ENCODE measurements around the gene TNFRSF14. TPM values are rescaled to one million over a fixed set of nuclear protein-coding genes. Genes with fewer than 3 reads are reported as not detected.
A peak's percentile ranks its signal among the peaks of the same experiment; 100 is the strongest.

Gene TNFRSF14
- total RNA-seq, 3 donors from 2014 or later (not counting 1 experiment from before 2014, with no cell fraction given), result 228 to 266 (median 262) TPM

GRCh38 chr1:2595812-2596529 lies 39.8 kb downstream of the TNFRSF14 start:
- intact Hi-C loops (cut with micrococcal nuclease), result no loop called here
- no peaks in the 10 kb centered on the region for H3K36me3 Mint-ChIP-seq

DNA sequence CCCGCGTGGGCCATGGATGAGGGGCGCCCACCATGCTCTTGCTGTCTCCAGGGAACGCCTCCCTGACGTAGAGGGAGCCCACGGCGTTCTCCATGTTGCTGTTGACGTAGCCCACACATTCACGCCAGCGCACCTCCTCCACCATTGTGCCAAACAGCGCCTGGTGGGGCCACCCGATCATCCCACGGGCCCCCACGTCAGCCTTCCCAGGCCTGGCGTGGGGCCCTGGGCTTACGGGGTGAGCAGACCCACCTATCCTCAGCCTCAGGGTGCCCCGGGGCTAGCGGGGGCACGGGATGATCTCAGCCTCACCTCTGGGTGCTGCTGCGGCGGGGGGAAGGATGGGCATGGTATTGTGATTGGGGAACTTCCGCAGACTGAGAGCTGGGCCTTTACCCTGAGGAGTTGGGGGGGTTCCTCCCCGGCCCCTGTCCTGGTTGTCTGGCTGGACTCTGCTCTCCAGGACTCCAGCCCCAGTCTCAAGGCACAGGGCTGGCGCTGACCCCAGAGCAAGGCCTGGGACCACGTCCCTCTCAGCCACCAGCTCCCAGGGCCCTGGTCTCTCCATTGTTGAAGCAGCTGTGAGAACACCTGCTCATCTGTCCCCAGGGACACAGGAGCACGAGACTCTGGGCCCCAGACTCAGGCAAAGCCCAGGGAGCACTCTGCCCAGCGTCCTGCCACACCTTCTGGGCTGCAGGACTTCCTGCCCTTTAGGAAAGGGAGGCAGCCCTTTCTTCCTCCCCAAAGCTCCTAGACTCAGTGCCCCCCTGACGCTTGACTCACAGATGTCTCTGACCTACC lies 40.6 kb downstream of the TNFRSF14 start:
- no peaks in the 10 kb centered on the region for H3K36me3 Mint-ChIP-seq
- no peak overlapping the region for H3K4me3 Mint-ChIP-seq
- H3K36me3 ChIP-seq (ENCODE audit: control insufficient read depth, insufficient read depth, low read length), result no peaks in the 10 kb centered on the region
- no peak overlapping the region for H3K4me3 ChIP-seq (ENCODE audit: low read length)
- no peak overlapping the region for H3K27ac ChIP-seq (ENCODE audit: low read length)
- no peaks in the 10 kb centered on the region for H3K27me3 ChIP-seq (ENCODE audit: control insufficient read depth, insufficient read depth, low read length)
- ATAC-seq (no peak), DNase-seq (no peak)
- H3K9me3 Mint-ChIP-seq, result no peaks in the 10 kb centered on the region
- H3K27me3 Mint-ChIP-seq (ENCODE audit: low read depth in 2 of 2), result peaks cover 8 to 9% of the 10 kb centered on the region in 2 donors
- H3K4me1 Mint-ChIP-seq, result peaks cover 0 to 13% of the 10 kb centered on the region in 2 donors
- no peaks in the 10 kb centered on the region for H3K9me3 ChIP-seq (ENCODE audit: control insufficient read depth, insufficient read depth, low read length)
- peaks cover 11% of the 10 kb centered on the region for H3K4me1 ChIP-seq (ENCODE audit: control insufficient read depth, insufficient read depth, low read length)
- H3K27ac Mint-ChIP-seq, result no peak overlapping the region
- intact Hi-C loops (cut with micrococcal nuclease), result no loop called here
- TF ChIP-seq CTCF (IDR thresholded peaks at IDR 0.05), result no peak
- WGBS (ENCODE audit: insufficient coverage), result 86% methylated on average over 25 of the region's 28 CpGs

More at GRCh38 chr1:2595812-2596529, 39.8 kb downstream of the TNFRSF14 start:
- no peak for ATAC-seq
- H3K27ac ChIP-seq (ENCODE audit: low read length), result no peak overlapping the region
- no peaks in the 10 kb centered on the region for H3K9me3 ChIP-seq (ENCODE audit: control insufficient read depth, insufficient read depth, low read length)
- H3K27me3 ChIP-seq (ENCODE audit: control insufficient read depth, insufficient read depth, low read length), result no peaks in the 10 kb centered on the region
- no peaks in the 10 kb centered on the region for H3K36me3 ChIP-seq (ENCODE audit: control insufficient read depth, insufficient read depth, low read length)
- Mint-ChIP-seq H3K4me1 (peaks cover 0 to 13% of the 10 kb centered on the region in 2 donors), H3K27me3 (ENCODE audit: low read depth in 2 of 2) (peaks cover 4 to 8% of the 10 kb centered on the region in 2 donors), H3K27ac (no peak overlapping the region), H3K9me3 (no peaks in the 10 kb centered on the region), H3K4me3 (no peak overlapping the region)
- H3K4me1 ChIP-seq (ENCODE audit: control insufficient read depth, insufficient read depth, low read length), result peaks cover 11% of the 10 kb centered on the region
- DNase-seq, result no peak
- no peak for TF ChIP-seq CTCF (IDR thresholded peaks at IDR 0.05)
- H3K4me3 ChIP-seq (ENCODE audit: low read length), result no peak overlapping the region
- WGBS (ENCODE audit: insufficient coverage), result 89% methylated on average over 31 of the region's 31 CpGs

DNA sequence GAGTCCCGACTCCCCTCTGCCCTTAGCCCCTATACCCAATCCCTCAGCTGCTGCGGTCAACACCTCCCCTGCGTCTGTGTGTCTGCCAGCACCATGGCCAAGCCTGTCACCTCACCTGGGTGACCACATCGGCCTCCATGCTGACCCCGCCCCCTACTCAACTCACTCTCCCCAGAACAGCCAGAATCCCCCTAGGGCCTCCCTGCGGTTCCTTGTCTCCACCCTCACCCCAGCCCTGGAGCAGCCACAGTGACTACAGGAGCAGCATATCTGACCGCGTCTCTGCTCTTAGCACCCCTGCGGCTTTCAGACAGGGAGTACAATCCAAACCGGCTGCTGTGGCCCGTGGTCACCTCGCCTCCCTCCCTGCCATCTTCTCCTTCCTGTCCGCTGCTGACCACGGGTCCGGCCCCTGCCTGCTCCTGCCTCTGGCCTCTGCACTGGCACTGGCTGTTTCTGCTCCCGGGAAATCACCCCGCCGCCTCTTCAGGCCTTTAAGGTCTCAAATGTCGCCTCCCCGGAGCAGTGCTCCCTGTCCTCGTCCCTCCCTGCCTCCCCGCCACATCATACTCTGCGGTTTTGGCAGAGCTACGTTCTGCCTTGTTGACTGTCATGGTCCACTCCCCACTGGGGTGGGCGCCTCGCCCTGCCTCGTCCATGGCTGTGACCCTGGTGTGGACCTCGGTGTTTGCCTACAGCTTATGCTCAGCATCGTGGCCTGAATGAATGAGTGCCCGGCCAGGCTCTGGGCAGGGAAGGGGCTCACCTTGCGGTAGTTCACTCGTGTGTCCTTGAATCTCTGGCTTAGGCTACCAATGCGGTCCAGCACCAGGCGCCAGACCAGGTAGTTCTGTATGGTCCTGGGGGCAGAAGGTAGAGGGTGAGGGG lies 41.5 kb downstream of the TNFRSF14 start:
- no peak overlapping the region for H3K4me3 ChIP-seq (ENCODE audit: low read length)
- H3K36me3 Mint-ChIP-seq, result no peaks in the 10 kb centered on the region
- ATAC-seq (peak in 2 of 3 donors; percentile 36 to 71), DNase-seq (no peak)
- WGBS (ENCODE audit: insufficient coverage), result 70% methylated on average over 34 of the region's 34 CpGs
- peaks cover 0 to 12% of the 10 kb centered on the region in 2 donors for H3K4me1 Mint-ChIP-seq
- H3K9me3 ChIP-seq (ENCODE audit: control insufficient read depth, insufficient read depth, low read length), result no peaks in the 10 kb centered on the region
- H3K36me3 ChIP-seq (ENCODE audit: control insufficient read depth, insufficient read depth, low read length), result no peaks in the 10 kb centered on the region
- no peak for TF ChIP-seq CTCF (IDR thresholded peaks at IDR 0.05)
- peaks cover 14 to 15% of the 10 kb centered on the region in 2 donors for H3K27me3 Mint-ChIP-seq (ENCODE audit: low read depth in 2 of 2)
- H3K9me3 Mint-ChIP-seq, result no peaks in the 10 kb centered on the region
- H3K4me1 ChIP-seq (ENCODE audit: control insufficient read depth, insufficient read depth, low read length), result peaks cover 11% of the 10 kb centered on the region
- H3K4me3 Mint-ChIP-seq, result no peak overlapping the region
- intact Hi-C loops (cut with micrococcal nuclease), result no loop called here
- H3K27ac ChIP-seq (ENCODE audit: low read length), result no peak overlapping the region
- H3K27ac Mint-ChIP-seq, result no peak overlapping the region
- no peaks in the 10 kb centered on the region for H3K27me3 ChIP-seq (ENCODE audit: control insufficient read depth, insufficient read depth, low read length)
